HG03066 (cell line): ENCODE results near the gene WAC.
"Not testable (repeated sequence)": the region's sequence is repeated elsewhere in the genome, so short reads cannot be mapped to it uniquely, and the experiment has no call there.

Experiments used
- ATAC-seq: cut with Tn5 transposase; IDR thresholded peaks from one replicate; pipeline ENCODE4 v1.9.1; 2021; ENCODE audit warnings: low read depth; ENCODE audit not compliant: unreplicated experiment

Gene WAC

DNA sequence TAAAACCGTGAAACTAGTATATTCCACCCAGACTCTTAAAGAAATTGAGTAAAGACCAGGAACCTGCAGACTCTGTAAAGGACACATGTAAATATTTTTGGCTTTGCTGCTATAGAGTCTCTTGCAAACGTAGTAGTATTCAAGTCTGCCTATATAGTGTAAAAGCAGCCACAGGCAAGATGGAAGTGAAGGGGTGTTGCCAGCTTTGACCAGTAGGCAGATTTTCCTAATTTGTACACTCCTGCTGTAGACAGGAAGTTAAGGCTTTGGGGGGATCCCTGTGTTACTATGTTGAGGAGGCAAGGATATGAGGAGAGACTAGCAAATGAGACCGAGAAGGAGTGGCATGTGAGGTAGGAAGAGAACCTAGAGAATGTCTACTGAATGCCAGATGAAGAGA, 27.7 kb downstream of the WAC start:
- no peak for ATAC-seq

DNA sequence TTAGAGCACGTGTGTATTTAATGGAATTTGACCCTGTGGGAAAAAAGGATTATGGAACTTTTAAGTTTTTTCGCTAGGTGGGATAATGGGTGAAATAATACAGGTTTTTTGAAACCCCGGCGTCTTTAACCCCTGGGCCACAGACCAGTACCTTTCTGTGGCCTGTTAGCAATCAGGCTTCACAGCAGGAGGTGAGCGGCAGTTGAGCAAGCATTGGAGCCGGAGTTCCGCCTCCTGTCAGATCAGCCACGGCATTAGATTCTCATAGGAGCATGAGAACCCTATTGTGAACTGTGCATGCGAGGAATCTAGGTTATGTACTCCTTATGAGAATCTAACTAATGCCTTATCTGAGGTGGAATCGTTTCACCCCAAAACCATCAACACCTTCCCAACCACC, 28.6 kb downstream of the WAC start:
- no peak for ATAC-seq

DNA sequence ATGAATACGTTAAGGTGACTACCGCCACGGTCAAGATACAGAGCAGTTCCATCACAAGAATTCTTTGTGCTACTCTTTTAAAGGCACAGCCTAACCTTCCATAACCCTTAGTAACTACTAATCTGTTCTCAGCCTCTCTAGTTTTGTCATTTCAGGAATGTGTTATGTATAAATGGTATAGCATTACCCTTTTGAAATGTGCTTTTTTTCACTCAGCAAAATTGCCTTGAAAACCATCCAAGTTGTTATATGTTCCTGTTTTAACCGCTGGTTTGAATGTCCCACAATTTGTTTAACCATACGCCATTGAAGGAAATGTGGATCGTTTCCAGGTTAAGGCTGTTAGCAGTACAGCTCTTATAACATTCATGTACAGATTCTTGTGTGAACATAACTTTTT, 32.0 kb downstream of the WAC start:
- no peak for ATAC-seq

DNA sequence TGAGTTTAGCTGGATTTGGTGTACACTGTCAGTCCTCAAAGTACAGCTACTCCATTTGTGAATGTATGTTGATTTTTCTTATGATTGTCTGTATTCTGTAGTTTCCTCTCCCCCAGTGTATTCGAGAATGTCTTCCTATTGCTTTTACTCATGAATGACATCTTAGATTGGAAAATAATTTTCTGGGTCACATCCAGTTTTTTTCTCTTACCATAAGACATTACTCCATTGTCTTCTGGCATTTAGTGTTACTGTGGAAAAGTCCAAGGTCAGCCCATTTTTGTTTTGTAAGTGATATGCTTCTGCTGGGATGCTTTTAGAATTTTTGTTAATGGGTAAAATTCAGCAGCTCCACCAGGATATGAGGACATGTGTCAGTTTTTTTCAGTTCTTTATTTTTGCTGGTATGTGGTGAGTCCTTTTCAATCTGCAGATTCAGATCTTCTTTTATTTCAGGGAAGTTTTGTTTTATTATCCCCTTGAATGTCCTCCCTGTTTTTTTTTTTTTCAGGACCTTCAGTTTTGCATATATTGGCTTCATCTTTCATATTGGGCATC, 33.6 kb downstream of the WAC start:
- no peak for ATAC-seq

DNA sequence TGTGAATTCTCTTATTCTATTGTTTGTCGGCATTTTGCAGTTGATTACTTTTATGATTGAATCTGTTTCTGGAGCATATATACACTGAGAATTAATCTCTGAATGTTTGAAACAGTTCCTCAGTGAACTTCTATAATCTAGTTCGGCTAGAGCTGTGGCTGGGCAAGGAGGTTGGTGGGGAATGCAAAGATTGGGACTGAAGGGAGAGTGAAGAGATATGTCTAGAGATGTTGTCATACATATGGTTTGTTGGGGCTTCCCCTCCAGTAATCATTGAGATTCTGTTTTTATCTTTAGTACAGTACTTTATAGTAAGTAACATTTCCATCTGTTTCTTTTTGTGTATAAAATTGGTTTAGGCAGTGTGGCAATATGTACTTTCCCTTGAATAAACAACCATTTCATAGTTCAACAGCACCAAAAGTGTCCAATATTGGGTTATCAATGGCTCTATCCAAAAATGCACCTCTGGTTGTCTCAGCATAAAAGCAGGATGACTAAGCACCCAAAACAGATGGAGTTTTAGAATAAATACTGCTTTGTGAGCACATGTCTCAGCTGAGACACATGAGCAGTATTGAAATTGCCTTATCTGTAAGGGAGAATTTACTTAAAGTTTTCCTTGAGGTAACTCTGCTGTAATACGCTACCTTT, 36.7 kb downstream of the WAC start:
- ATAC-seq, result no peak

DNA sequence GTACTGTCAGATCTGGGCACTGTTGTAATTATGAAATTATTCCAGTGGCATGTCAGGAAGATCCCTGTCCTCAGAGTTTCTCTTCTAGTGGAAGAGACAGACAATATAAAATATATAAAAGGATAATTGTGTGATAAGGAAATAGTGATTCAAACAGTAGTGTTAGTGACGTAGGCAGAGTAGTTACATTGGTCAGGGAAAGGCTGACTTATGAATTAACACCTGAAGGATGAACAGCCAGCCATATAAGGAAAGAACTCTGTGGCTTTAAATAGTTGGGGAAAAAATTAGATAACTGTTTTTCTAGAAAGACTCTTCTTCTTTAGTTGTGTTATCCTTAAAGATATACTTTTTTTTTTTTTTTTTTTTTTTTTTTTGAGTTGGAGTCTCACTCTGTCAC, 37.7 kb downstream of the WAC start:
- no peak for ATAC-seq

DNA sequence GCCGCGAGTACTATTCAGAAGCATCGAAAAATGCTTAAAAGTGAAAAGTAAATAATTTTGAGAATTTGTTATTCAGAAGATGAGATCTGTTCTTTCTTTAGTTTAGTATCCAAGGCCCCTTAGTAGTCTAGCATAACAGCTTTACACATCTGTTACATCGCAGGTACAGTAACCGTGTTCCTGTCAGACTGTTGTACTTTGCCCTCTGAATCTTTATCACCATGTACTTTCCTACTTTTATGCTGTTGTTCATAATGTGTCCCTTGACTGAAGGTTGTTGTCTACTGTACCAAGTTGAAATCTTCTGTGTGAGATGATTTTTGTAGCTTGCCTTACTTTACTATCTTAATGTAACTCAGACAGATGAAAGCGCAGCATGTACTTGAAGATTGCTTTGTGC, 38.3 kb downstream of the WAC start:
- ATAC-seq, result no peak

DNA sequence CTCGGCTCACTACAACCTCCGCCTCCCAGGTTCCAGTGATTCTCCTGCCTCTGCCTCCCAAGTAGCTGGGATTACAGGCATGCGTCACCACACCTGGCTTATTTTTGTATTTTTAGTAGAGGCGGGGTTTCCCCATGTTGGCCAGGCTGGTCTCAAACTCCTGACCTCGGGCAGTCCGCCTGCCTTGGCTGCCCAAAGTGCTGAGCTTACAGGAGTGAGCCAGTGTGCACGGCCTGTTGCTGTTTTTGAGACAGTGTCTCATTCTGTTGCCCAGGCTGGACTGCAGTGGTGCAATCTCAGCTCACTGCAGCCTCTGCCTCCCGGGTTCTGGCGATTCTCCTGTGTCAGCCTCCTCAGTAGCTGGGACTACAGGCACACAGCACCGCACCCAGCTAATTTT, 41.3 kb downstream of the WAC start:
- ATAC-seq, result not testable (repeated sequence)

DNA sequence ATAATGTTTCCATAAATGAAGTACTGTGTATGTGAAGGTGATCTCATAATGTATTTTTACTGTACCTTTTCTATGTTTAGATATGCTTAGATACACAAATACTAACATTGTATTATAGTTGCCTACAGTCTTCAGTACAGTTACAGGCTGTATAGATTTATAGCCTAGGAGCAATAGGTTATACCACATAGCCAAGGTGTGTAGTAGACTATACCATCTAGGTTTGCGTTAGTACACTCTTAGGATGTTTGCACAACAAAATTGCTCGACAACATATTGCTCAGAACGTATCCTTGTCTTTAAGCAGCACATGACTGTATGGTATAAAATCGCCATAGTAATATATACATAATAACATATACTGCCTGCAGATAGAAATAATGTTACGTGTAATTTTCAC, 42.9 kb downstream of the WAC start:
- ATAC-seq, result no peak

DNA sequence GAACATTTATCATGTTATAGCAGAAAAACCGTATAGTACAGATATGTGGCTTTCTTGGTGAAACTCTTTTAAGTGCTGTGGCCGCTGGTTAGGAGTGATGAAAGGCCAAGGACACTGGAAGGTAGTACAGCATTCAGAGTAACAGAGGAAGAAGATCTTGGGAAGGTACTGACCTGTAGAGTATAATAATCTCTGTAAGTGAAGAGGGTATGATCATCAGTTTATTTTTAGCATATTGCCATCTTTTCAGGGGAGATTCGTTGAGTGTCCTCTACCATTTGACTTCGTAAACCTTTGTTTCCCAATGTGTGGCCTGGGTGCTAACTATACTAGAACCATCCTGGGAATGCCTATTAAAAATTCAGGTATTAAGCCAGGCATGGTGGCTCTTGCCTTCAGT, 44.6 kb downstream of the WAC start:
- no peak for ATAC-seq

DNA sequence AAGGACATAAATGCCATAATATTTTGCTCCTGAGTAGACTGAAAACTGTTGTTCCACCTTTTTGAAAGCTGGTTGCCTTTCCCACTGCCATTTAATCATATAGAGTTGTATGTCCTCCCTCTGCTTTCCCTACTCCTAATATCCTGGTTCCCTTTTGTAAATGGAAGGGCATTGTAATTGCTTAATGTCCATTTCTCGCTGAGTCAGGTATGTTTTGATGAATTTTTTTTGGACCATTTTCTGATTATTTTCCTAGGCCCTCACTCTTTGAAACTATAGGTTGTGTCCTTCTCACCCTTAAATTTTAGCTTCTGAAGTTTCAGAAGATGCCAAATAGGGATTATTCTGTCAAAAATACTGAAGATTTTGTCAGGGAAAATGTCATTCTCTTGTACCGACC, 45.5 kb downstream of the WAC start:
- ATAC-seq, result no peak

DNA sequence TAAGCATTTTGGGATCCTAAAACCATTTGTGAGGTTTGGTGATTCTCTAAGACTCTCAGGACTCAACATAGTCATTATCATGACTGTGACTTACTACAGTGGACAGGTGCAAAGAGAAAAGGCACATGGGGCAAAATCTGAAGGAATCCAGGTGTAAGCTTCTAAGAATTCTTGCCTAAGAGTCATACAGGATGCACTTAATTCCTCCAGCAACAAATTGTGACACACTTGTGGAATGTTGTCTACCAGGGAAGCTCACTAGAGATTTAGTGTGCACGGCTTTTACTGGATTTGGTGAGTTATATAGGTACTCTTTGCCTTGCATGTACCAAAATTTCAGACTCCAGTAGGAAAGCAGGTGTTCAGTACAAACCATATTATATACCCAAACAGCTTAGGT, 47.9 kb downstream of the WAC start:
- no peak for ATAC-seq

DNA sequence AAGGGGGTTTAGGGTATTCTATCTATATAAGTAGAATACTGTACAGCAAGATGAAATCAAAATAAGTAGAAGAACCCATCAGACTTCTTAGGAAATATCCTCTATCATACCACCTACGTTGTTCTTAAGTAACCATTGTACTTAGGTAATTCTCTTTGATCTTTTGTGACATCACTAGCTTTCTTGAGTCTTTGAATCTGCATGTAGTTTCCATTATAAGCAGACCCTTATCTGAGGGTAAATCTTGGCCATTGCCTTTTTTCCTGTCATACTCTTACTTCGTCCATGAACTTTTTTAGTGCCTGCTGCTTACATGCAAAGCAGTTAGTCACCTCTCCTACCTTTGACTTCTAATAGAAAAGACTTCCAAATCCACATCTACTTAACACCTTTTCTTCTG, 49.0 kb downstream of the WAC start:
- no peak for ATAC-seq

DNA sequence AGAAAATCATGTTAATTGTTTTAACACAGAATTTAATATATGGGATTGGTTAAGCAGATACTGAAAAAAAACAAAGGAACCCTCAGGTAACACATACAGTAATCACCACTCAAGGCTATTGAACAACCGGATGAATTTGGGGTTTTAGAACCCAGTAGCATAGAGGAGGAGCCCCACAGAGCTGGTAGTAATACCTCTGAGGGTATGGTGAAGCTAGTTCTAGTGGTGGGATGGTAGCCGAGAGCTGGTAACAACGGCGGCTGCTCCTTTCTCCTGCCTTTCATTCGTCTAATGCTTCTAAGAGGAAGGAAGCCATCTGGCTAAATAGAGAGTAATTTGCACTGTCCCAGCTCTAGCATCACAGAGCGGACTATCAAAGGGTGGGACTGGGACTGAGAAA, 52.2 kb downstream of the WAC start:
- no peak for ATAC-seq

DNA sequence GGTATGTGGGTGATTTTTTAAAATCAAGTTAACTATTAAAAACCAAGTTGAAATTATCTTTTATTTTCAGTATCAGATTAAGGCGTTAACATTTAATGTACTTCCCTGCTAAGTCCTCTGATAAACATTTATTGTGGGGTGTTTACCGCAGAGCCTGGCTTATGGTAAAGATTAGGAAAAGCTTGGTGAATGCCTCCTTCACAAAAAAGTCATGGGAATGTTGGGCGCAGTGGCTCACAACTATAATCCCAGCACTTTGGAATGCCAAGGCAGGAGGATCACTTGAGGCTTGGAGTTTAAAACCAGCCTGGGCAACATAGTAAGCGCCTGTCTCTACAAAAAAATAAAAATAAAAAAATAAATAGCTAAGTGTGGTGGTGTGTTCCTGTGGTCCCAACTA, 53.3 kb downstream of the WAC start:
- no peak for ATAC-seq

DNA sequence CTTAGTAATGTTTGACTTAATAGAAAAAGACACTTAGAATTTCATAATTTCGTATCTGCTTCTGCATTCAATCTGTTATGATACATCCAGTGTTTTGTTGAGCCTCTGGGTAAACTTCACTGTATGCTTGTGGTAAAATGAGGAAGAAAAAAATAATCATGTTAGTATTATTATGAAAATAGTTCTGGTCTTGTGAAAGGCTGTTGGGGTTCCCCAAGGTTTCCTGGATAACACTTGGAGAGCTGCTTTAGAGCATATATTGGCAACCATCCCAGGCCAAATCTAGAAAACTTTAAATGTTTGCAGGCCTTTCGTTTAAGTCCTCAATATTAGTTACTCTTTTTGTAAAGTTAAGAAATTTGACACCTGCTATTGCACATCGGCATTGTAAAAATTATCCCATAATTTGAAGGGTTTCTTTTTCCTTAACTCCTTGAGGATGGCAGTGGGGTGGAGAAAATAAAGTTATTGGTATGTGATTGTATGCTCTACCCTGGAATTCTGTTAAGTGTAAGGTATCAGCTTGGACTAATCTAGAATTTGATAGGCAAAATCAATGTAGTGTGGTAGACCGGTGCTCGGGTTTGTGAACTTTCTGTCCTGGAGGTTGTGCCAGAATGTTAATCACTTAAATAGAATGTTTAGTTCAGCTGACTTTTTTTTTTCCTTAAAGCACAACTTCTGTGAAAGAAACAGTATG, 54.5 kb downstream of the WAC start:
- ATAC-seq, result no peak

DNA sequence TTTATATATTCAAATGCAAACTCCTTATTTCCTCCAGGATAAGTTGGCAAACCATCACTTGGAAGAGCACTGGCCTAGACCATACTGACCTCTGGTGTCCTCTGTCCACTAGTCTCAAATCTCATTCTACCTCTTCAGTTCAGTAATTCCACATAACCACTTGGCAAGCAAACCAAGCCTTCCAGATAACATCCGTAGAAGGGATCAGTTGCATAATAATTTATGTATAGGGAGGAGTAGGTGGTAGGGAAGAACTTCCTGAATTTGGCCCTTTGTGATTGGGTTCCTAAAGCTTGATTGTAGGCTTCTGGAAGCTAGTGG, 55.0 kb downstream of the WAC start:
- ATAC-seq, result no peak

DNA sequence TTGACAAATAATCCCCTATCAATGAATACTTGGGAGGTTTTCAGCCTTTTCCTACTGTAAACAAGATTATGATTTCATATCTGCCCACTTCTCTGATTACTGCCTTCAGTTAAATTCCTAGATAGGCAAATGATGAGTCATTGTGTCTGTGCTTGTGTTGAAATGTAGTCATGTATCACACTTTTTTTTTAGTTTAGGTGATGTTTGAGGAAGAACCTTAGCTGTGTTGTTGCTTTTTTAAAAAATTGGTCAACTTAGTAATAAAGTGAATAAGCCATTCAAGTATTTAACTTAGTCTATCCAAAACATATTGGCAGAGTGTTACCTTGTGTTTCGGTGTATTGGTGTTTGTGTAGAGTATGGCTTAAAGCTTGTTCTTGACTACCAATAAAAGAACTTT, 60.0 kb downstream of the WAC start:
- ATAC-seq, result no peak

DNA sequence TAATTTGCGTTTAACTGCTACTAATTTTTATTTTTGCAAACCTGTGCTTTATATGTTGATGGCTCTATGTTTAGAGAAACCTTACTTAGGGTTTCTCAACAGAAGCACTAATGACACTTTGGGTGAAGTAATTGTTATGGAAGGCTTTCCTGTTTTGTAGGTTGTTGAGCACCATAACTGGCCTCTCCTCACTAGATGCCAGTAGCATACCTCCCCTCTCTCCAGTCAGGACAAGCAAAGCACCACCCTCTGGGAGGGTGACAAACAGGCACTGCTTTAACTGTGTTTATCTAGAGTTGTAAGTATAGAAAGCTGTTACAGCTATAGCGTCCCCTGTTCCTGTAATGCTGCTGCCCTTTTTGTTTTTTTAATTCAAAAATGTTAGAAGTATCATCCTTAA, 60.9 kb downstream of the WAC start:
- no peak for ATAC-seq

DNA sequence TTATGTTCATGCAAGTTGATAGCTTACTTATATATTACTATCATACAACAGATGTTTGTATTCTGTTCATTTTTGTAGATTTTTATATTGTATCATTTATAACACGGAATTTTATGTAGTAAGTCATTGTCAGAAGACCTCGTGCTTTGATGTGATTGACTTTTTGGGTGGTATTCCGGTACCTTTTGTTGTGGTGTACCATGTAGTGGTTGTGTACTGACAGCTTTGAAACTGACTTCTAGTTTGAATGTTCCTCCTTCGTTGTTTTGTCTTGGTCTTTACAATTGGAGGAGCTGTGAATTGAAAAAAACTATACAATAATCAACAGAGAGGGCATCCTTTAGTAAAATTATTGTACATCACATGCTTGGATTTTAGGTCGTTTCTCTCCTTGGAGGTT, 61.5 kb downstream of the WAC start:
- no peak for ATAC-seq

DNA sequence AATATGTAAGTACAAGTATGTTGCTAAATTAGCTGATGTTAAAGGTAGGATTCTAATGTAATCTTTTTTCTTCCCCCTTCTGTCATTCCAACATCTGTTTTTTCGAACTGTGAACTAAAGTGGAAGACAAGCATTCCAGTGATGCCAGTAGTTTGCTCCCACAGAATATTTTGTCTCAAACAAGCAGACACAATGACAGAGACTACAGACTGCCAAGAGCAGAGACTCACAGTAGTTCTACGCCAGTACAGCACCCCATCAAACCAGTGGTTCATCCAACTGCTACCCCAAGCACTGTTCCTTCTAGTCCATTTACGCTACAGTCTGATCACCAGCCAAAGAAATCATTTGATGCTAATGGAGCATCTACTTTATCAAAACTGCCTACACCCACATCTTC, 62.7 kb downstream of the WAC start:
- ATAC-seq, result no peak

DNA sequence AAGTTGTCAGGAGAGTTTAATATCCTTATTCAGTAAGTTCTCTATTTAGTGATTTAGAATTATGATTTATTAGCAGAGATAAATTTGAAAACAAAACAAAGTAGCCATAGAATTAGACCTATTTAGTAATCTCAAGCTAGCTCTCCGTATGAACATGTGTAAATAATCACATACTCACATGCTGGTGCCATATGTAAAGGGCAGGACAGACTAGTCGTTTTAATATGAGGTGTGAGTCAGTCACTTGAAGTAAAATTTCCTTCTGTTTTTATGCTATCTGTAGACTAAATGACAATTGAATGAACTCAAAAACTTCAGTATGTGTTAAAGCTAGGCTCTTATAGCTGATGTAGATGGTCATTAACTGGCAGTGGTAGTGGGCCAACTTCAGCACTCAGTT, 67.1 kb downstream of the WAC start:
- ATAC-seq, result no peak

DNA sequence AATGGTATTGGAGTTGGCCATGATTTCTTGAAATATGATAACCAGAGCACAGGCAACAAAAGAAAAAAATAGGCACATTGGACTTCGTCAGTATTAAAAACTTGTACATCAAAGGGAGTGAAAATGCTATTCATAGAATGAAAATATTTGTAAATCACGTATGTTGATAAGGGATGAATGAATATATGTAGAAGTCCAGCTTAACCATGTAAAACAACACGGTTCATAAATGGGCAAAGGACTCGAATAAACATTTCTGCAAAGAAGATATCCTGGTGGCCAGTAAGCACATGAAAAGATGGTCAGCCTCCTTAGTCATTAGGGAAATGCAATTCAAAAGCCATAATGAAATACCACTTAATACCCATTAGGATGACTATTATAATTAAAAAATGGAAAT, 68.1 kb downstream of the WAC start:
- no peak for ATAC-seq
